Stimulated activated naive CD4-positive, alpha-beta T cell treated with Interleukin-2 at 50 U/mL for 16 hours (primary cell): ENCODE measurements around the gene LTBP1.
"Not testable (repeated sequence)": the region's sequence is repeated elsewhere in the genome, so short reads cannot be mapped to it uniquely, and the experiment has no call there.

Experiments
- DNase-seq: peaks from one replicate; lab custom pipeline; 2025; lab: John Stamatoyannopoulos, UW

Gene LTBP1

GRCh38 chr2:33141476-33141875 is 194.7 kb downstream of the LTBP1 start:
- DNase-seq, result no peak

DNA sequence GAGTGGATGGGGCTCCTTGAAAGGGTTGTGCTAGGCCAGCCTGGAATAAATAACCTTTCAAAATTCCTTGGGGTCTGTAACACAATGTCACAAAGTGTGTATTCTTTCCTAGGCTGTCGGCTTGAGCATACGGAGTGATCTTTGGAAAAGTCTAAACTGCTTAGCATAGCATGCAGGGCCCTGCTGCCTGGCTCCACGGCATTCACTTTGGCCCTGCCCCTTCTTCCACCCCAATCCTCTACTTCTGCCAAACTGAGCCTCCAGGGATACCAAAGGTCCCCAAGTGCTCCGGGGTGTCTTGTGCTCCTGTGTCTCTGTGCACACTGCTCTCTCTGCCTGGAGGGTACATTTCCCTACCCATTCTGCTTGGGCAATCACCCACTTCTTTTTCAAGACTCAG is 196.1 kb downstream of the LTBP1 start:
- DNase-seq, result no peak

DNA sequence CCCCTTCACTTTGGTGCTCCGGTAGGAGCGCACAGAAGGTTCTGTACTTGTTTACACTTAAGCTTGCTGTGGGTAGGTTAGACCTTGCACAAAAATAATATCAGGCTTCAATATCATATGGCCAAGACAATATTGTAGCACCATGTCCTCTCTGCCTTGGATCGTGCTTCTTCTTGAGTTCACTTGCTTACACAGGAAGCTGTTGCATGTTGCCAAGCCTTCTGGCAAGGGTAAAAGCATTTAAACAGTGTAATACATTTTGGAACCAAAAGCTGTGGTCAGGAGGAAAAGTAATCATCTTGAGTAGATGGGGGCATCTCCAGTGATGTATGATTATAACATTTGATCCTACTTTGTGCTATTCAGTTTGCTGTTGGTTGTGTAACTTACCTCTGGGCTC is 197.5 kb downstream of the LTBP1 start:
- no peak for DNase-seq

DNA sequence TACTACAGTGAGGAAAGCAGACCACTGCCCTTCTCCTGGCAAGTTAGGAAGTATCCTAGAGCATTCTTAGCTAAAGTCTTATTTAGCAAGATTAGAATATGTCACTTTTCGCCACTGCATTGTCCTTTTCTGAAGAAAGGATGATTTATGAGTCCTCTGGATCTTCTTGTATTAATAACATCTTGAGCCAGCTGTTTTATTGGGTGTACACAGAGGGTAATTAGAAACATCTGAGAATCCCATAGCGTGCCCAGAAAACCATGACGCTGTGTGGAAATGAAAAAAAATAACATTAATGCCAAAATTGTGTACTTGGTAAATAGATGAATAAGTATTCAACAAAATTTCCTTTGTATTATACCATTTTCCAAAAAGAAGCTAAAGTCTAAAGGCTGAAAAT is 198.7 kb downstream of the LTBP1 start:
- DNase-seq, result no peak

DNA sequence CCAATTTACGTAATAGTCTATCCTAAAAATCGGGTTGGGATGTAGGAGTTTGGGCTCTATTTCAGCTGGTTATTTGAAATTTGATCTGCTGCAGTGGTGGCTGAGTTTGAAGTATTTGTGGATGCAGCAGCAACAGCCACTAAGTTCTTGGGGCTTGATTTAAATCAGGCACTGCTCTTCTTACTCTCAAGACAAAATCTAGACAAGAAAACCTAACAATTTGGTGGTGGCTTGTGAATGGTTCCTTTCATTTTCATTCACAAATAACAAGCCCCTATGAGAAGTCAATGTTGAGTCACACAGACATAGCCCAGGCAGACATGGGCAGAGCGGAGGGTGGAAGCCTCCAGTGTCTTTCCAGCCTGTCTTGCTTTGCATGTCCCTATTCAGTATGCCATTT is 199.3 kb downstream of the LTBP1 start:
- DNase-seq, result no peak

GRCh38 chr2:33153008-33153407 is 206.3 kb downstream of the LTBP1 start:
- no peak for DNase-seq

DNA sequence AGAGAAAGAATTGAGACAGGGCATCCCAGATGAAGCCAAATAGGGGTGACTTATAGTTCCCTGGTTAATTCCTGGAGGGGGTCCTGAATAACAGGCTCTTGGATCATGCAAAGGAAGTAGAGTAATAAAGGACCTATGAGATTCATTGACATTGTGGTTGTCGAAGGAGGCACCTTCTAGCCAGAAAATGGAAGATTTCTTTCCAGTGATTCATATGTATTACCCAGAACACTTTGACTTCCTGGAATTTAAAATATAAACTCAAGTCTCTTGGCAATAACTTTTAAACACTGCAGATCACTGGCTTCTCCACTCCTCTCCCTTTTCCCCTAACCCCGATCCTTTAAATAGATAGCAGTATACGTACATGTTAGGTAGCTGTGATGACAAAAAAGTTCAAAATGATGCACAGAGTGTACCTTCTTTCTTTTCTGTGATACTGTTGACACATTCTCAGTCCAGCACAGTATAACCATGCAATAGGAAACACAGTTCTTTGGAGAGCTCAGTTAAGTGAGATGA is 211.8 kb downstream of the LTBP1 start:
- DNase-seq, result no peak

DNA sequence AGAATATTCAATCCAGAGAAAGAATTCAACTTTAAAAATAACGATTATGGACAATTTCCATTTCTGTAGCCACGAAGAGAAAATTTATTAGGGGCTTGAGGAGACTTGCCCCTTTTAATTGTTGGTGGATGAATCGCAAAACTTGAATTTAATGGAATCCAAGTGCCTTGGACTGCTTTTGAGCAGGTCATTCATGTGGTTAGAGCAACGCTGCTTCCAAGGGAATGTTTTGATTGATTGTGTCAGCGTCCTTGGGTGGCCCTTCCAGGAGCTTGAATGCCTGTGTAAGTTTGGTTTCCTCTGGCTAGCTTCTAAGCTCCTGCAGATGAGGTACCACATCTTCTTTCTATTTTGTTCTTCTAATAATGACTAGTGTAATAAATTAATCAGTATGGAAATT is 213.4 kb downstream of the LTBP1 start:
- DNase-seq, result no peak

DNA sequence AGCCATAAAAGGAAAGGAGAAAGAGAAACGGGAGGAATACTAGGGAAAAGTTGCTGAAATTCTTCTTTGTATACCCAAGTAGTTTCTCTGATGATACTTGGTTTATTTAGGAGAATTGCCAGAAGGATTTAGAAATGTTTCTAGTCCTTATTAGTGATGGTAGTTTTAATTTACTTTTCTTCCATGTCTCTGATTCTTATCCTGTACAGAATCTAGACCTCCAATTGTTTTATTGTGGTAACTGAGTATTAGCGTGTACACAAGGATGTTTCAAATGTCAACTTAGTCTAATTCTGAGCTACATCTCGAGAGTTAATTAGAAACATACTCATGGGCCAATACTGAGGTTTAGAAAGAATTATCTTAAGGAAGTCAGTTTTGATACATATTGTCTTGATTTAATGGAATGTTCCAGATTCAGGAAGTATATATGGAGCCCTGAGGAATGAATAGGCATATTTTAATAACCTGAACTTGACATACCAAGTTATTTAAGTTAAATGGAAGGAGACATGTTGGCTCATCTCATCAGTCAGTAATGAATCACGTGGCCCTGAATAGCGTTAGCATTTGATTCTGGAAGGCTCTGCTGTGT is 219.6 kb downstream of the LTBP1 start:
- DNase-seq, result no peak

DNA sequence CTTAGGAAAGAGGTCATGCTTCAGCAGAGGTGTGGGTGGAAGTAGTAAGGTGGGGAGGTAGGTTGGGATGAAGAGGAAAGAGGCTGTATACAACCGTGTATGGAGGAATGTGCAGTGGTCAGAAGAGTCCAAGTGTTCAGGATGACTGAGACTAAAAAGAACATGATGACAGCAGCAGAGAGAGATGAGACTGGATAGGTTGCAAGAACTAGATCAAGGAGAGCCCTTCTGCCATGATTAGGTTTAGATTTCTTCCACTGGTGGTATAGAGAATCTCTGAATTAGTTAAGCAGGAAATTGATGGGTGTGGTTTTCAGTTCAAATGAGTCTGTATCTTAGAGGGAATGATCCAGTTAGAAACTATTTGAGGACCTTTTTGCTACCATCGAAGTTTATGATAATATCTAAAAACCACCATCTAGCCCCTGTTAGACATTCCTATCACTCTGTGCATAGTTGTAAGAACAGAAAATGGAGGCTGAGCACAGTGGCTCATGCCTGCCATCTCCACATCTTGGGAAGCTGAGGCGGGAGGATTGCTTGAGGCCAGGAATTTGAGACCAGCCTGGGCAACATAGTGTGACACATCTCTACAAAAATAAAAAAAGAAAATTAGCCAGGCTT is 221.0 kb downstream of the LTBP1 start:
- DNase-seq, result no peak

DNA sequence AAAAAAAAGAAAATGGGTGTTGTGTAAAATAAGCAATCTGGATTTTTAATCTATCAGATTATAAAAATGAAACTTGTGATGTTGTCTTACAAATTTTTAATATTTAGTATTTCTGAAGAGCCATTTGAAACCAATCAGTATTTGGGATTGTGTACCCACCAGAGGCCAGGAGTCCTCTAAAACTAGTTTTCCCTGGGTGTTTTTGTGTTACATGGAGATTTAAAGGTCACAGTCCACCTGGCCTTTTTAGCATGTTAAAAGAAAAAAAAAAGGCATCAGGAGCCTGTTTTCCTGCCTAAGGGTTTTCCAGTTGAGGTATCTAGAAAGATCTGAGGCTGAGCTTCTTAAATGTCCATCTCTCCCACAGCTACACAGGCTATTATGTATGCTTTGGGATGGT is 221.7 kb downstream of the LTBP1 start:
- no peak for DNase-seq

DNA sequence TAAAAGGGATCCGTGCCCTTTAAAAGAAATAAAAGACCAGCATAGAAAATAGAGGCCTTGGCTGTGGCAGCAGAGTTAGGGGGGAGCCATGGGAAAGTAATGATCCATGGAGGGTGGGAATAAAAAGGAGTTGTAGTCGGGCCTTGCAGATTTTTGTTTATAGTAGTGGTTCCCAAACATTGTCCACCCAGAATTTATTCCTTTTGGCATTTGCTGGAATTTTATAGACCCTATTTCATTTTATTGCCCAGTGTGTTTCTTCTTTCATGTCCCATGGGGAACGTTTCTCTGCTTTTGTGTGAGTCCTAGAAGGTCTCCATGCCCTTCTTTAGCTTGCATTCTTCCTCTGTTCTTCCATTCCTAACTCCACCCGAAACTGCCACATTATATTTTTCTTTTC is 222.2 kb downstream of the LTBP1 start:
- DNase-seq, result no peak

- DNase-seq, result not testable (repeated sequence)
Observed at GRCh38 chr2:33170251-33170650, 223.5 kb downstream of the LTBP1 start.

- no peak for DNase-seq
Observed at GRCh38 chr2:33177627-33178026, 230.9 kb downstream of the LTBP1 start.

- DNase-seq, result no peak
Observed at GRCh38 chr2:33178209-33178608, 231.5 kb downstream of the LTBP1 start.

- DNase-seq, result no peak
Observed at GRCh38 chr2:33180915-33181314, 234.2 kb downstream of the LTBP1 start.

GRCh38 chr2:33181466-33181865 is 234.7 kb downstream of the LTBP1 start:
- DNase-seq, result no peak

DNA sequence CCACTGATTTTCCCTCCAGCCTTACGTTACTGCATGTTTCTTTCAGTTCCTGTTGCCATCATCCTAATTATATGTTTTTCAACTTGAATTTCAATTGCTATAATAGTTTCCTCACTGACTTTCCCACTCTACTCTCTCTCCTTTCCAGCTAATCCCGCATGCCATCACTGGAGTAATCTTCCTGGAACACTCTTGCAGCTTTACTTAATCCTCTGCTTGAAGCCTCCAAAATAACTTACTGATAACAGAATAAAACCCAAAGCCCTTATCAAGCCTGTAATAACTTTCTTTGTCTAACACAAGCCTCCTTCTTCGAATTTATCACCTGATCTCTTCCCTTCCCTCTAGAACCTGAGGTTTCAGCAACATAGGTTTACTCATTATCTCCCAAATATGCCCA is 237.3 kb downstream of the LTBP1 start:
- DNase-seq, result no peak

DNA sequence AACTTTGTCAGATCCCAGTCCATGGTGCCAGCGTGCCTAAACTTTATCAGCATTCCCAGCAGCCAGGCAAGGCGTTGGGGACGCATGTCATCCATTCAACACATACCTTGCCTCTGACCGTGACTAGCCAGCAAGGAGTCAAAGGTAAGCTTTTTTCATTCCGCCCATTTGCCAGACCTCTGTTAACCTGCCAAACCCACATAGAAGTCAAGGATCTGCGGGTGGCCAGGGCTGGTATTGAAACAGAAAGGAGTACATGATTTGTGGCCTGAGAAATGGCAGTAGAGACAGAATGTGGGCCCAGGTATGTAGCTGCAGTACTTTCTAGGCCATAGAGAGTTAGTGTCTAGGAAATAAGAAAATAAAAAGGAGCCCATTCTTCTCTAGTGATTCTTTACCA is 240.2 kb downstream of the LTBP1 start:
- DNase-seq, result no peak

- no peak for DNase-seq
Observed at GRCh38 chr2:33188799-33189198, 242.0 kb downstream of the LTBP1 start.

DNA sequence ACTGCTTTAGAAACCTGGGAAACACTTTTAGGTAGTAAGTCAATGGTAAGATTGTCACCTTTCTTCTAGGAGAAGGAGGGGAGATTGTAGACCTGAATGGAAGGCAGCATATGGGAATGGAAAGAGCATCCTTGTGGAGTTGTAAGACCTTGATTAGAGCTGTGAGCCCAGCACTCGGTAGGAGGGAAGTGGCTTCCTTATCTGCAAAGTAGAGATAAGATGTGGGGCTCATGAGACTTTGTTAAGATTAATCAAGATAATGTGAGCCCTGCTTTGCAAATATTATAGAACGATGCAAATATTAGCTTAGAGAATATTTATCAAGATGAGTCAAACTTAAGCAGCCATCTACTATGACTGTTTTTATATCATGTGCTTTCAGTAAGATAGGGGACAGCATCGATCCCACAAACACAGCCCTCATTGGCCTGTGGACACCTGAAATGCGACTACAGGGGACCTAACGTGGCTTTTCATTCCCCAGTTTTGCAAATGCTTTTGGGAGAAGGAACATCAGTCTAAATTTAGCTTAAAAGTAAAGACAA is 243.7 kb downstream of the LTBP1 start:
- no peak for DNase-seq

DNA sequence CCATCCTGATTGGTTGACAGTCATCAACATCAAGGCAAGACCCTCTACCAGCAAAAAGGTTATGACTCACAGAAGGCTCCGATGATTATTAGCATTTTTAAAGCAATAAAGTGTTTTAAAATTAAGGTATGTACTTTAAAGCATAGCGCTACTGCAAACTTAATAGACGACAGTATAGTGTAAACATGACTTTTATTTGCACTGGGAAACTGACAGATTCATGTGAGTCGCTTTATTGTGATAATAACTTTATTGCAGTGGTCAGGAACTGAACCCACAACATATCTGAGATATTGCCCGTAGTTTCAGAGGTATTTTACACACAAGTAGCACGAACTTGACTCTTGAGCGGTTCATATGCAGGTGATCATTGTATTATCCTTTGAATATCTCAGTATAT is 249.1 kb downstream of the LTBP1 start:
- DNase-seq, result no peak

GRCh38 chr2:33196700-33197099 is 249.9 kb downstream of the LTBP1 start:
- DNase-seq, result no peak
